Measurements from ENCODE around the gene RBM38. TPM values are rescaled to one million over a fixed set of nuclear protein-coding genes. Genes with fewer than 3 reads are reported as not detected.

The RBM38 gene
- total and polyA plus RNA-seq, 9 of the 15 experiments (the other 6 are each of a cell fraction or from before 2014, with no cell fraction given) = 0.28 to 82.4 (median 33.2) TPM

DNA sequence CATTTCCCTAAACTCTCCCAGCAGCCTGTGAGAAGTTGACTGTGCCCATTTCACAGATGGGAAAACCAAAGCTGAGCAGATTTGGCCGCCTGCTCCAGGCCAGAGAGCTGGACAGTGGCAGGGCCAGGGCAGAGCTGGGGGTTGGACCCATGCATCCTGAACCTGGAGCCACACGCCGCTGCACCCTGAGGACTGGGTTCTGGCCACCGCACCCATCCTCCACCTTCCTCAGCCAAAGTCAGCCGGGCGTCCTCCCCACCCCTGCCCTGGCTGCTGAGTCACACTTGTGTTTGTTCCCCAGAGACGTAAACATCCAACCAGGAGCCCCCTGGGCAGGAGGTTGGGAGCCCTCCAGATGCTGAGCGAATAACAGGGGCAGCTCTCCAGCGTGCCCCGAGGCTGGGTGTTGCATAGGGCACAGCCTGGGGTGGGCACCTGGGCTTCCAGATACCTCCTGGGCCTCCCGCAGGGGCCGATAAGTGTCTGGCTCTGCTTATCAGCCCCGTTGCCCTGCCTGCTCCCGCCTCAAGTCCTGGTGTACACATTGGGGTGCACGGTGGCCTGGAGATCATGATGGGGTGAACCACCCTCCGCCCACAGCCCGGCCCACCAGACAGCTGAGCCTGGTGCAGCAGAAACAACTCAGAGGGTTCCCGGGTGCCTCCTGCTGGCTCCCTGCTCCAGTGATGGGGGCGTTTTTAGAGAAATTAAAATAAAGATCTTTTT lies 23.8 kb downstream of the RBM38 start (continued):
- TF ChIP-seq, protein P1, sequence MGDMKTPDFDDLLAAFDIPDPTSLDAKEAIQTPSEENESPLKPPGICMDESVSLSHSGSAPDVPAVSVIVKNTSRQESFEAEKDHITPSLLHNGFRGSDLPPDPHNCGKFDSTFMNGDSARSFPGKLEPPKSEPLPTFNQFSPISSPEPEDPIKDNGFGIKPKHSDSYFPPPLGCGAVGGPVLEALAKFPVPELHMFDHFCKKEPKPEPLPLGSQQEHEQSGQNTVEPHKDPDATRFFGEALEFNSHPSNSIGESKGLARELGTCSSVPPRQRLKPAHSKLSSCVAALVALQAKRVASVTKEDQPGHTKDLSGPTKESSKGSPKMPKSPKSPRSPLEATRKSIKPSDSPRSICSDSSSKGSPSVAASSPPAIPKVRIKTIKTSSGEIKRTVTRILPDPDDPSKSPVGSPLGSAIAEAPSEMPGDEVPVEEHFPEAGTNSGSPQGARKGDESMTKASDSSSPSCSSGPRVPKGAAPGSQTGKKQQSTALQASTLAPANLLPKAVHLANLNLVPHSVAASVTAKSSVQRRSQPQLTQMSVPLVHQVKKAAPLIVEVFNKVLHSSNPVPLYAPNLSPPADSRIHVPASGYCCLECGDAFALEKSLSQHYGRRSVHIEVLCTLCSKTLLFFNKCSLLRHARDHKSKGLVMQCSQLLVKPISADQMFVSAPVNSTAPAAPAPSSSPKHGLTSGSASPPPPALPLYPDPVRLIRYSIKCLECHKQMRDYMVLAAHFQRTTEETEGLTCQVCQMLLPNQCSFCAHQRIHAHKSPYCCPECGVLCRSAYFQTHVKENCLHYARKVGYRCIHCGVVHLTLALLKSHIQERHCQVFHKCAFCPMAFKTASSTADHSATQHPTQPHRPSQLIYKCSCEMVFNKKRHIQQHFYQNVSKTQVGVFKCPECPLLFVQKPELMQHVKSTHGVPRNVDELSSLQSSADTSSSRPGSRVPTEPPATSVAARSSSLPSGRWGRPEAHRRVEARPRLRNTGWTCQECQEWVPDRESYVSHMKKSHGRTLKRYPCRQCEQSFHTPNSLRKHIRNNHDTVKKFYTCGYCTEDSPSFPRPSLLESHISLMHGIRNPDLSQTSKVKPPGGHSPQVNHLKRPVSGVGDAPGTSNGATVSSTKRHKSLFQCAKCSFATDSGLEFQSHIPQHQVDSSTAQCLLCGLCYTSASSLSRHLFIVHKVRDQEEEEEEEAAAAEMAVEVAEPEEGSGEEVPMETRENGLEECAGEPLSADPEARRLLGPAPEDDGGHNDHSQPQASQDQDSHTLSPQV (IDR thresholded peaks at IDR 0.05) = peak; percentile 96
- TF ChIP-seq POLR2B (IDR thresholded peaks at IDR 0.05; ENCODE audit: low read depth, partially characterized antibody) (no peak), SMARCE1 (IDR thresholded peaks at IDR 0.05) (peak; percentile 73; the same call in 1 of the 2 replicates), ESRRA (IDR thresholded peaks at IDR 0.05; ENCODE audit: borderline replicate concordance, low read depth) (peak; percentile 84), BRD9 (IDR thresholded peaks at IDR 0.05; ENCODE audit: low read depth, partially characterized antibody) (no peak)
- TF ChIP-seq, protein P2, sequence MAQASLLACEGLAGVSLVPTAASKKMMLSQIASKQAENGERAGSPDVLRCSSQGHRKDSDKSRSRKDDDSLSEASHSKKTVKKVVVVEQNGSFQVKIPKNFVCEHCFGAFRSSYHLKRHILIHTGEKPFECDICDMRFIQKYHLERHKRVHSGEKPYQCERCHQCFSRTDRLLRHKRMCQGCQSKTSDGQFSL (CRISPR knock-in tag; IDR thresholded peaks at IDR 0.05) = no peak
- TF ChIP-seq, protein P2 (tag; IDR thresholded peaks at IDR 0.05) = no peak
